K562 (cell line): Measurements from ENCODE around the gene SMARCB1. TPM values are rescaled to one million over a fixed set of nuclear protein-coding genes. Genes with fewer than 3 reads are reported as not detected.

Source experiments
- ATAC-seq: fragments of 200-7000 bp; cut with Tn5 transposase; 3 replicates; pipeline ENCODE4 v1.9.1; 2020; ENCODE audit warnings: moderate library complexity
- BruUV-seq: library from RNA; stranded (reverse); fragments of 400-500 nt; replicated peaks from 2 replicates; lab custom pipeline; 2021; lab: Mats Ljungman, UMichigan
- CTCF ChIA-PET: fragments of 300-600 bp; formaldehyde crosslinking; extraction: SDS; loops from one replicate; lab custom pipeline; 2021; ENCODE audit warnings: low intra/inter-chr PET ratio; lab: Yijun Ruan, JAX
- POLR2A ChIA-PET: fragments of 300-600, 350-650 bp; sonication (Branson Sonifier 250); formaldehyde crosslinking; extraction: SDS; loops from one replicate; lab custom pipeline; 2021; ENCODE audit warnings: antibody characterized with exemption, inconsistent platforms; lab: Yijun Ruan, JAX
- DNase-seq, 4 experiments: peaks; one replicate each; pipeline versions ENCODE4 v3.0.0 to v3.0.0-alpha.2; 2011 to 2018; ENCODE audit warnings: low spot score in 3 of 4, mixed read lengths in 3 of 4; ENCODE audit errors: extremely low read depth in 1 of 4
- FAIRE-seq: peaks from 2 replicates; lab custom pipeline; 2011; peaks lifted over from hg19 to GRCh38; lab: Jason Lieb, UNC
- H2AFZ ChIP-seq: 2 replicates; pipeline ENCODE4 v1.6.0; 2011; ENCODE audit warnings: low read depth, low read length, control low read depth, inconsistent platforms
- H3K27ac ChIP-seq: fragments of 200-600 bp; 3 replicates; pipeline ENCODE4 v1.8.0; 2011; ENCODE audit warnings: low read depth, mild to moderate bottlenecking, control low read depth, inconsistent platforms, low read length, moderate library complexity, mixed read lengths; ENCODE audit errors: extremely low read depth
- H3K27me3 ChIP-seq, 2 experiments: fragments of 300-600 bp in 1 of 2; 2 replicates in 1 of 2; 3 replicates in 1 of 2; pipeline versions ENCODE4 v1.6.0 to v1.8.0; 2011; ENCODE audit warnings: inconsistent platforms in 2 of 2, low read length in 2 of 2, mild to moderate bottlenecking in 1 of 2, mixed read lengths in 1 of 2, moderate library complexity in 1 of 2; ENCODE audit not compliant: control insufficient read depth in 2 of 2, insufficient read depth in 2 of 2
- H3K36me3 ChIP-seq: fragments of 300-600 bp; 3 replicates; pipeline ENCODE4 v1.8.0; 2011; ENCODE audit warnings: mild to moderate bottlenecking, low read length, inconsistent platforms; ENCODE audit not compliant: control insufficient read depth, insufficient read depth
- H3K4me1 ChIP-seq, 2 experiments: fragments of 200-600 bp in 1 of 2; replicated peaks in 1 of 2; 2 replicates in 1 of 2; 3 replicates in 1 of 2; pipeline versions ENCODE4 v1.5.1 to v1.8.0; 2011; ENCODE audit warnings: inconsistent platforms in 2 of 2, low read length in 2 of 2, mild to moderate bottlenecking in 1 of 2, mixed read lengths in 1 of 2, moderate library complexity in 1 of 2; ENCODE audit not compliant: control insufficient read depth in 2 of 2, insufficient read depth in 2 of 2
- H3K4me2 ChIP-seq: 2 replicates; pipeline ENCODE4 v1.6.1; 2011; ENCODE audit warnings: low read length, control low read depth, inconsistent platforms, mixed read lengths; ENCODE audit not compliant: insufficient read depth
- H3K4me3 ChIP-seq: fragments of 200-600 bp; sonication (generic), shearing (Covaris generic); 2 replicates; pipeline ENCODE4 v1.5.1; 2016; ENCODE audit warnings: control low read depth, inconsistent platforms
- H3K79me2 ChIP-seq: fragments of 200-600 bp; 3 replicates; pipeline ENCODE4 v1.8.0; 2011; ENCODE audit warnings: low read length, inconsistent platforms; ENCODE audit not compliant: control insufficient read depth, insufficient read depth
- H3K9ac ChIP-seq, 2 experiments: 2 replicates each; pipeline versions ENCODE4 v1.6.0 to v1.6.1; 2011; ENCODE audit warnings: low read depth in 2 of 2, low read length in 2 of 2, control low read depth in 1 of 2, inconsistent platforms in 1 of 2, mild to moderate bottlenecking in 1 of 2, mixed read lengths in 1 of 2; ENCODE audit not compliant: insufficient read depth in 1 of 2
- H3K9me1 ChIP-seq: one replicate; pipeline ENCODE4 v1.6.0; 2011; ENCODE audit warnings: inconsistent platforms, mild to moderate bottlenecking, low read length, moderate library complexity; ENCODE audit not compliant: control insufficient read depth, insufficient read depth
- H3K9me3 ChIP-seq: replicated peaks from 2 replicates; pipeline ENCODE4 v1.5.1; 2011; ENCODE audit warnings: low read depth, low read length, inconsistent platforms; ENCODE audit not compliant: control insufficient read depth, insufficient read depth
- H4K20me1 ChIP-seq: replicated peaks from 2 replicates; pipeline ENCODE4 v1.6.1; 2011; ENCODE audit warnings: low read length, inconsistent platforms, mixed read lengths; ENCODE audit not compliant: control insufficient read depth, insufficient read depth
- BRD4 ChIP-seq: fragments of 200-600 bp; sonication (generic); IDR thresholded peaks from 2 replicates; pipeline ENCODE4 v1.6.1; 2017; ENCODE audit warnings: inconsistent platforms
- FOXK2 ChIP-seq, 2 experiments: fragments of 450-650 bp; IDR thresholded peaks in 1 of 2; conservative IDR thresholded peaks in 1 of 2; 2 replicates each; pipeline ENCODE4 v1.6.1; 2016; ENCODE audit warnings: low read depth in 2 of 2, mild to moderate bottlenecking in 1 of 2
- NCOA2 ChIP-seq, 2 experiments: fragments of 450-650 bp; IDR thresholded peaks; 2 replicates each; pipeline ENCODE4 v1.6.1; 2018; ENCODE audit warnings: mild to moderate bottlenecking in 2 of 2, moderate library complexity in 1 of 2; ENCODE audit not compliant: partially characterized antibody in 2 of 2
- SRSF9 ChIP-seq: fragments of 200-400 bp; formaldehyde crosslinking; IDR thresholded peaks from 2 replicates; pipeline ENCODE4 v1.6.1; 2017; ENCODE audit warnings: low read depth, low read length, borderline replicate concordance
- TCF3 ChIP-seq: sonication (generic); formaldehyde crosslinking; IDR thresholded peaks from 2 replicates; pipeline ENCODE4 v1.4.0; 2020; ENCODE audit warnings: mild to moderate bottlenecking, missing genetic modification reagents
- ZNF143 ChIP-seq: sonication (generic); formaldehyde crosslinking; IDR thresholded peaks from 2 replicates; pipeline ENCODE4 v1.9.0; 2022; ENCODE audit warnings: mild to moderate bottlenecking, missing genetic modification reagents
- ZSCAN32 ChIP-seq: fragments of 450-650 bp; formaldehyde crosslinking; IDR thresholded peaks from 2 replicates; pipeline ENCODE4 v1.4.0; 2020; ENCODE audit warnings: mild to moderate bottlenecking, moderate library complexity
- WGBS: fragments of 100-300 bp; shearing (Covaris generic); methylation state at CpG from one replicate; pipeline ENCODE4 v1.1.6; 2016; ENCODE audit warnings: low coverage, mixed read lengths; ENCODE audit not compliant: insufficient coverage; ENCODE audit errors: missing lambda C conversion rate; 5-methylcytosine and 5-hydroxymethylcytosine counted together
- in situ Hi-C: fragments of 300-500 bp; cut with MboI; formaldehyde crosslinking; loops from 4 replicates; pipeline ENCODE4 v1.15.0; 2018; ENCODE audit warnings: inconsistent platforms, mixed read lengths
- intact Hi-C: fragments of 100-400 bp; cut with micrococcal nuclease; formaldehyde crosslinking; loops from 2 replicates; pipeline ENCODE4 v1.14.2; 2022
- polyA plus RNA-seq, 8 experiments: library from polyadenylated mRNA; depleted of rRNA in 4 of 8; stranded (reverse) in 5 of 8; unstranded in 3 of 8; fragments of >200 nt; fragmentation: Nextera tagmentation in 2 of 8; fragmentation: Illumina TruSeq in 1 of 8; extraction: Ambion mirVana in 2 of 8; extraction: Trizol in 1 of 8; gene quantifications; 2 replicates each; pipeline versions ENCODE4 v1.2.1 to v1.2.3, GENCODE V29; 2011 to 2014; ENCODE audit warnings: inconsistent platforms in 1 of 8, missing spikeins in 1 of 8
- total RNA-seq, 7 experiments: library from RNA; depleted of rRNA in 6 of 7; stranded (reverse); fragments of >200 nt in 6 of 7; fragmentation: Illumina TruSeq in 2 of 7; extraction: Trizol in 2 of 7; gene quantifications; 2 replicates each; pipeline versions ENCODE4 v1.2.1 to v1.2.3, GENCODE V29; 2011 to 2021; ENCODE audit warnings: low replicate concordance in 1 of 7

SMARCB1 gene
- total and polyA plus RNA-seq, 9 of the 15 experiments (the other 6 are each of a cell fraction or from before 2014, with no cell fraction given) = 1.2 to 113 (median 65.4) TPM

DNA sequence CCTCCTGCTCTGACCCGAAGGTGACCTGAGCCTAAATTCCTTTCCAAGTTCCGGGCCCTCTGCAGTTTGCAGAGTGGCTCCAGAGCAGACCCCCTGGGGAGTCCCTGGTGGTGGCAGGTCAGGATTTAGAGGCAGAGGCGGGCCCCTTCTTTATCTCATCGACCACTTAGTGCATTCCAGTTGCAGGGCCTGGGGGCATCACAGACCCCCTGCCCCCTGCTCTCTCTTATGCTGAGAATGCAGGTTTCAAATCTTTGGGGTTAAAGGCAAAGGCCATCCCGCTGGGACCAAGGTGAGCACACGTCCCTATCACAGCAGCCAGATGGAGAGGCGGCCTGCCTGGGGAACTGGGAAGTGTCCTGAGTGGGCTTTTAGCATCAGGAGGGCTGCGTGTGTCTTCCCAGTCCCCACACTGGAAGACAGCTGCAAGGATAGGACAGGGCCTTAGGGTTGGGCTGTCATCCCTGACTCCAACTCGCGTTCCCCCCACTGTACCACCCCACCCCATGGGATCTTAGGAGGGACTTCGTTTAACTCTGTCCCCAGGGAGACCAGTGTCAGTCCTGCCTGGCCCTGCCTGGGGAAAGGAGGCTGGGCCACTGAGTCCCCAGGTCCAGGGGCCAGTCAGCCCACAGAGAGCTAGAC is 40.7 kb downstream of the SMARCB1 start:
- Histone ChIP-seq H3K4me2 (no peak overlapping the region), H3K27me3 (no peaks in the 10 kb centered on the region), H3K4me3 (no peak overlapping the region), H2AFZ (no peak overlapping the region), H4K20me1 (no peaks in the 10 kb centered on the region), H3K36me3 (peaks cover 70% of the 10 kb centered on the region; the same call in 2 of the 3 replicates), H3K27ac (no peak overlapping the region), H3K79me2 (no peaks in the 10 kb centered on the region), H3K9me3 (no peaks in the 10 kb centered on the region), H3K9ac (no peak overlapping the region), H3K4me1 (no peaks in the 10 kb centered on the region), H3K9me1 (no peaks in the 10 kb centered on the region)
- intact Hi-C loops (no loop called here), in situ Hi-C loops (no loop called here)
- no TSS peak for BruUV-seq
- TF ChIP-seq SRSF9 (no peak), ZSCAN32 (CRISPR knock-in tag) (no peak), NCOA2 (IDR thresholded peaks at IDR 0.05; ENCODE audit: partially characterized antibody in 2 of 2) (no peak), FOXK2 (conservative IDR thresholded peaks at IDR 0.05 in 1 of 2, IDR thresholded peaks at IDR 0.05 in 1 of 2; ENCODE audit: low read depth in 2 of 2) (no peak), ZNF143 (no peak), TCF3 (CRISPR knock-in tag) (no peak), BRD4 (no peak)
- ChIA-PET CTCF (no interaction called here), POLR2A (no interaction called here)
- no peak for FAIRE-seq
- 83% methylated on average over 10 of the region's 11 CpGs for WGBS
- DNase-seq = no peak
- no peak for ATAC-seq
